ENCODE results near the gene MAN2B2. TPM values are rescaled to one million over a fixed set of nuclear protein-coding genes. Genes with fewer than 3 reads are reported as not detected.

The MAN2B2 gene
- total RNA-seq, 3 donors from 2014 or later = 18.7 to 49.8 (median 19.6) TPM

GRCh38 chr4:6598127-6598526 is 23.1 kb downstream of the MAN2B2 start:
- H3K9me3 ChIP-seq = peaks cover 0 to 5% of the 10 kb centered on the region in 2 donors
- H3K4me3 ChIP-seq = no peak overlapping the region
- H3K27me3 ChIP-seq = no peaks in the 10 kb centered on the region
- intact Hi-C loops (cut with DNase I; ENCODE audit: low total_unique reads) = no loop called here
- no peak overlapping the region for H3K27ac ChIP-seq
- H3K36me3 ChIP-seq = no peaks in the 10 kb centered on the region
- H3K4me1 ChIP-seq = no peaks in the 10 kb centered on the region
- TF ChIP-seq CTCF (IDR thresholded peaks at IDR 0.05) (no peak), POLR2A (IDR thresholded peaks at IDR 0.05) (no peak), POLR2AphosphoS5 (IDR thresholded peaks at IDR 0.05) (no peak)
- DNase-seq (ENCODE audit: low spot score in 2 of 2) = no peak

GRCh38 chr4:6598641-6599040 is 23.7 kb downstream of the MAN2B2 start:
- no peaks in the 10 kb centered on the region for H3K4me1 ChIP-seq
- H3K4me3 ChIP-seq = no peak overlapping the region
- peaks cover 0 to 5% of the 10 kb centered on the region in 2 donors for H3K9me3 ChIP-seq
- H3K27me3 ChIP-seq = no peaks in the 10 kb centered on the region
- H3K27ac ChIP-seq = no peak overlapping the region
- TF ChIP-seq POLR2AphosphoS5 (IDR thresholded peaks at IDR 0.05) (no peak), POLR2A (IDR thresholded peaks at IDR 0.05) (no peak), CTCF (IDR thresholded peaks at IDR 0.05) (no peak)
- intact Hi-C loops (cut with DNase I; ENCODE audit: low total_unique reads) = no loop called here
- no peaks in the 10 kb centered on the region for H3K36me3 ChIP-seq
- no peak for DNase-seq (ENCODE audit: low spot score in 2 of 2)

- DNase-seq (ENCODE audit: low spot score in 2 of 2) = no peak
- Histone ChIP-seq H3K4me1 (no peaks in the 10 kb centered on the region), H3K36me3 (peaks cover 8% of the 10 kb centered on the region), H3K4me3 (no peak overlapping the region), H3K27ac (no peak overlapping the region), H3K9me3 (peaks cover 11 to 18% of the 10 kb centered on the region in 2 donors), H3K27me3 (no peaks in the 10 kb centered on the region)
- intact Hi-C loops (cut with DNase I; ENCODE audit: low total_unique reads) = no loop called here
- TF ChIP-seq CTCF (IDR thresholded peaks at IDR 0.05) (no peak), POLR2A (IDR thresholded peaks at IDR 0.05) (no peak), POLR2AphosphoS5 (IDR thresholded peaks at IDR 0.05) (no peak)
These were observed 26.8 kb downstream of the MAN2B2 start for GRCh38 chr4:6601661-6602250.

DNA sequence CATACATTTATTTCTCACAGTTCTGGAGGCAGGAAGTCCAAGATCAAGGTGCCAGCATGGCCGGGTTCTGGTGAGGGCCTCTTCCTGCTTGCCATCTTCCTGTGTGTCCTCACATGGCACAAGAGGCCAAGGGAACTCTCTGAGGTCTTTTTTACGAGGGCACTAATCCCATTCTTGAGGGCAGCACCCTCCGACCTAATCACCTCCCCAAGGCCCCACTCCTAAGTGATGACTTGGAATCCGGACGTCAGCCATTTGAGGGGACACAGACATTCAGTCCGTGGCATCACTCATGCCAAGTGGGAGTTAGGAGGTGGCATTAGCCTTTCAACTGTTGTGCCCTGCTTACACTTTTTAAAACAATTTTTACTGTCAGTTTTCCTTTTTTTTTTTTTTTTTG is 27.3 kb downstream of the MAN2B2 start:
- Histone ChIP-seq H3K4me3 (no peak overlapping the region), H3K9me3 (peaks cover 11 to 18% of the 10 kb centered on the region in 2 donors), H3K27ac (no peak overlapping the region), H3K36me3 (peaks cover 8% of the 10 kb centered on the region), H3K27me3 (no peaks in the 10 kb centered on the region), H3K4me1 (no peaks in the 10 kb centered on the region)
- DNase-seq (ENCODE audit: low spot score in 2 of 2) = no peak
- intact Hi-C loops (cut with DNase I; ENCODE audit: low total_unique reads) = no loop called here
- no peak for TF ChIP-seq POLR2A (IDR thresholded peaks at IDR 0.05)
- no peak for TF ChIP-seq CTCF (IDR thresholded peaks at IDR 0.05)
- TF ChIP-seq POLR2AphosphoS5 (IDR thresholded peaks at IDR 0.05) = no peak

DNA sequence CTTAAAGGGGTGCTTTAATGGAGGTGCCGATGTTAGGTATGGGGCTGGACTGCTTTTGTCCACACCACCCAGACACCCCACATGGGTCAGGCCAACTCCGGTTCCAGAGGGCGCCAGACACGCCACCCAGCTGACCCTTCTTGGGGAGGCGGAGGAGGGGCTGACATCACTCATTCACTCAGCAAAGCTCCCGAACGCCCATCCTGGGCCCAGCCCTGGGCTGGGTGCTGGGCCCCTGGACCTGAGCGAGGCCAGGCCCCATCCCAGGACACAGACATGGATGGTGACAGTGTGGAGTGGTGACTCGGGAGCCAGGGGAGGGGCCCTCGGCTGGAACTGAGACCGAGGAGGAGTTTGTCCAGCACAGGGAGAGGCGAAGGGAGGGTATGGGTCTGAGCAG is 28.1 kb downstream of the MAN2B2 start:
- no peaks in the 10 kb centered on the region for H3K27me3 ChIP-seq
- no peaks in the 10 kb centered on the region for H3K4me1 ChIP-seq
- H3K36me3 ChIP-seq = peaks cover 13% of the 10 kb centered on the region
- peaks cover 11 to 18% of the 10 kb centered on the region in 2 donors for H3K9me3 ChIP-seq
- no peak overlapping the region for H3K27ac ChIP-seq
- no peak for DNase-seq (ENCODE audit: low spot score in 2 of 2)
- TF ChIP-seq POLR2AphosphoS5 (IDR thresholded peaks at IDR 0.05) (no peak), POLR2A (IDR thresholded peaks at IDR 0.05) (no peak), CTCF (IDR thresholded peaks at IDR 0.05) (no peak)
- H3K4me3 ChIP-seq = no peak overlapping the region
- intact Hi-C loops (cut with DNase I; ENCODE audit: low total_unique reads) = no loop called here

Data from breast epithelium (tissue), 4 donors.